Ecto neural progenitor cell (in vitro differentiated cells): Measurements from ENCODE around the gene PCDH15.
"Not testable (repeated sequence)": the region's sequence is repeated elsewhere in the genome, so short reads cannot be mapped to it uniquely, and the experiment has no call there.

Source experiments
- DNase-seq: peaks from one replicate; pipeline ENCODE4 v3.0.0-alpha.2; 2018; ENCODE audit warnings: low spot score

Gene PCDH15

GRCh38 chr10:54394598-54394997 lies 406.4 kb downstream of the PCDH15 start:
- DNase-seq = not testable (repeated sequence)

GRCh38 chr10:54372179-54372578 lies 428.9 kb downstream of the PCDH15 start:
- no peak for DNase-seq

- no peak for DNase-seq
These were observed 432.0 kb downstream of the PCDH15 start for GRCh38 chr10:54368984-54369383.

DNA sequence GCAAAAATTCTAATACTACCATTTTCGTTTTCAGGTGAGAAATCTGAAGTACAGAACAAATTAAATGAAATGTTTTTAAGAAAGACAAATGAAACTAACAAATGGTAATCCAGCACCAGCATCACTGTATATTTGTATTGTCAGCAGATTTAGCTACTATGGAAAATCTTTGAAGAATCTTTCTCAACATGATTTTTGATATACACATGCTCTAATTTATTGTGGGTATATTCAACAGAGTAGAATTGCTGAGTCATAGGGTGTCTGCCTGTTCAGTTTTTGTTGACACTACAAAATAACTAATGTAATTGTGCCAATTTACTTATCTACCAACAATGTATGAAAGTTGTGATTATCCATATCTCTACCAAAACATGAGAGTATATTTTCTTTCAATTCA lies 437.6 kb downstream of the PCDH15 start:
- no peak for DNase-seq

DNA sequence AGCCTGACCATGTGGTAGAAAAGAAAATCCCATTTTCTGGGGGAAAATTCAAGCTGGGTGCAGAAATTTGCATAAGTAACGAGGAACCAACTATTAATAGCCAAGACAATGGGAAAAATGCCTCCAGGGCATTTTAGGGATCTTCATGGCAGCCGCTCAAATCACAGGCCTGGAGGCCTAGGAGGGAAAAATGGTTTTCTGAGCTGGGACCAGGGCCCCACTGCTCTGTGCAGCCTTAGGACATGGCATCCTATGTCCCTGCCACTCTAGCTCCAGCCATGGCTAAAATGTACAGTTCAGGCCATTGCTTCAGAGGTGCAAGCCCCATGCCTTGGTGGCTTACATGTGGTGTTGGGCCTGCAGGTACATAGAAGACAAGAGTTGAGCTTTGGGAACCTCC lies 459.0 kb downstream of the PCDH15 start:
- no peak for DNase-seq

GRCh38 chr10:54335296-54335695 lies 465.7 kb downstream of the PCDH15 start:
- no peak for DNase-seq

DNA sequence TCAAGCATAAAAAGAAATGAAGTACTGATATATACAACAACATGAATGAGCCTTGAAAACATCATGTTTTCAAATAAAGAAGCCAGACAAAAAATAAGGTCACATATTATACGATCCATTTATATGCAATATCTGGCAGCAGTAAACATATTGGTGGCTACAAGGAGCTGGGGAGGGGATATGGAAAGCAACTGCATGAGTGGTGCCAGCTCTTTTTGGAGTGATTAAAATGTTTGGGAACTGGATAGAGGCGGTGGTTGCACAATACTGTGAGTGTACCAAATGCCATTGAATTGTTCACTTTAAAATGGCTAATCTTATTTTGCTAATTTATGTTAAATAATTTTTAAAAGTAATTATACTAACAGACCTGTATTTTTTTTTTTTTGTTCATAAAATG lies 481.7 kb downstream of the PCDH15 start:
- DNase-seq = no peak

DNA sequence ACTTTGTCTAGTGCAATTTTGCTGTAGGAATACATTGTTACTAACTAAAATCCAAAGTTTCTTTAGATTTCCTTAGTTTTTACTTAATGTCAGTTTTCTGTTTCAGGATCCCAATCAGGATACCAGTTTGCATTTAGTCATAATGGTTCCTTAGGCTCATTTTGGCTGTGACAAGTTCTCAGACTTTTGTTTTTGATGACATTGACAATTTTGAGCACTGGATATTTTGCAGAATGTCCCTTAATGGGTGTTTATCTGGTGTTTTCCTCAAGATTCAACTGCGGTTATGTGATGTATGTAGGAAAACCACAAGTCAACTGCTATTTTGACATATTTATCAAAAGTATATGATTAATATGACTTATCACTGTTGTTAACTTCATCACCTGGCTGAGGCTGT lies 482.6 kb downstream of the PCDH15 start:
- DNase-seq = no peak

GRCh38 chr10:54314430-54314829 lies 486.6 kb downstream of the PCDH15 start:
- no peak for DNase-seq

DNA sequence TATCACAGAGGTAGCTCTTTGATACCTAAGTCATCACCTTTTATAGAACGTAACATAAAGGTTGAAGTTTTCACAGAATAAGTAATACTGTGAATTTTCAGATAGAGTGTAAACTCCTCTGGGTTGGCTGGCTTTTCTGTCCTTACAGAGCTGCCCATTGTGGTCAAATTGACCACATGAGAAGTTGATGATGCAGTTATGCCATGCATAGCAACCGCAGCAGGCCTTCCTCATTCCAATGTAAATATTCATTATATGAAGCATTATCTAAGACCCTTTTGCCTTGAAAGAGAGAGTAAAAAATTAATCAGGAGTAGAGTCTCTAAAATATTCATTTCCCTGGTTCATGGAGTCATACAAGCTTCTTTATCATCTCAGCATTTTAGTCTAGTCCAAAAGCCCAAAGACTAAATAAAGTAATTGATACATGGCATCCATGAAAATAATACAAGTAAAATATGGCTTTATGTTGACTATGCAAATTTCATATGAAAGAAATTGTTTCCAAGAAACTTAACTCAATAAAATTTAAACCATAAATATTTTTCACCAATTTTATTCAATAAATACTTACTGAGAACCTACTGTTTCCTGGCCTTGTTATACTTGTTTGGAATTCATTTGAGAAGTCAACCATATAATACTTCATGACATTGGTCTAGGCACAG lies 516.4 kb downstream of the PCDH15 start:
- no peak for DNase-seq

DNA sequence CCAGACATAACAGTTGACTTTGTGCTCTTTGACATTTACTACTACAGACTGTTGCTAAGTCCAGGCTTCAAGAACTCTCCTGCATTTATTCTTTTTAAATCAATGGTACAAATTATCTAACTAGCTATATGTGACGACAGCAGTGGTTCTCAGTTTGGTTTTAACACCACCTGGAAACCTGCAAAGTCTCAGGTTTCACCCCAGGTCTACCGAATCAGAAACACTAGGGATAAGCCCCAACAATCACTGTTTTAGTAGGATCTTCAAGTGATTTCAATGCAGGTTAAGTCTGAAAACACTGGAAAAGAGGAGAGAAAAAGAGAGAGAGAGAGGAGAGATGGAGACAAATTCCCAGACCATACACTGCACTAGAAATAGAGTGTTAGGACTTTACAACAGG lies 519.0 kb downstream of the PCDH15 start:
- DNase-seq = no peak

GRCh38 chr10:54266395-54266794 lies 534.6 kb downstream of the PCDH15 start:
- DNase-seq = no peak

GRCh38 chr10:54262726-54263125 lies 538.3 kb downstream of the PCDH15 start:
- no peak for DNase-seq

- no peak for DNase-seq
These were observed 541.9 kb downstream of the PCDH15 start for GRCh38 chr10:54259104-54259503.

GRCh38 chr10:54234832-54235231 lies 566.2 kb downstream of the PCDH15 start:
- no peak for DNase-seq

- no peak for DNase-seq
These were observed 597.6 kb downstream of the PCDH15 start for GRCh38 chr10:54203401-54203800.

GRCh38 chr10:54198051-54198450 lies 603.0 kb downstream of the PCDH15 start:
- no peak for DNase-seq

- no peak for DNase-seq
These were observed 606.2 kb downstream of the PCDH15 start for GRCh38 chr10:54194806-54195205.

DNA sequence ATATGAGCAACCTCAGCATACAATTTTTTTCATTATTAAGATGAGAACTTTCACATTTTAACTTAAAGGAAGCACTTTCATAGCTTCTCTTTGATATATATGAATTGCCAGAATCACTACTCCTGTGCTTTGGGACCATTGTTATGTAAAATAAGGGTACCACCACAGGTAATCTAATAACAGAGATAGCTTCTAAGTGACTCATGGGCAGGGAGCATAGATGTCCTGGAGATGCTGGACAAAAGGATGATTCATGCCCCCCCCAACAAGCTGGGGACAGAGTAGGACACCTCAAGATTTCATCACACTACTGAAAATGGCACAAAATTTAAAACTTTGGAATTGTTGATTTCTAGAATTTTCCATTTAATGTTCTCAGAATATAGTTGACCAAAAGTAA lies 641.1 kb downstream of the PCDH15 start:
- no peak for DNase-seq

DNA sequence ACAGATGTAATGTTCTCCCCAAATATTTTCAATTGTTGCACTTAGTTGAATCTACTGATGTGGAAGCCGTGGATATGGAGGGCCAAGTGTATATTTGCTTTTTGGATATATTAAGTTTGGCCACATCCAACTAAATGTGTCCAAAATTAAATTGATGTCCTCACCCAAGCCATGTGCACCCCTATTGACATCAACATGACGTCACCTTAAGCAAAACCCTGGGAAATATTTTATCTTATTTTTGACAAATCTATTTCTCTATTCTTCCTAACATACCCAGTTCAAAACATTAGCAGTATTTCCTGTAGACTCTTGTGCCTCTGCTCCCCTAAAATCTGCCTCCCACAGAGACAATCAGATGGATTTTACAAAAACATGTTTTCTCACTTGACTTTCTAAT lies 652.5 kb downstream of the PCDH15 start:
- DNase-seq = no peak

GRCh38 chr10:54139819-54140428 lies 661.1 kb downstream of the PCDH15 start:
- no peak for DNase-seq

DNA sequence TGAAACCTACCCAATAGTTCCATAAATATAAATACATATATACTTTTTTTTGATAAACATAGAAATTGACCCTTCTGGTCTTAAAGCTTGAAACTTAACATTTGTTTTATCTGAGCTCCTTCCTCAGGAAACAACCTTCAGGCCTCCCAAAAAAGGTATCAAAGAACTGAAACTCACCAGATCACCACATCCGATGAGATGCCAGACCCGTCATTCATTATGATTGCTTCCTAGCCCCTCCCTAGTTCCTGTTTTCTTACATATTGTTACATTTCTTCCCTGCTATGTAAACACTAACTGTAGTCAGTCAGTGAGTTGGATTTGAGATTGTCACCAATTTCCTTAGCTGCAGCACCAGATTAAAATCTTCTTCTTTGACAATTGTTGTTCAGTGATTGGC lies 663.6 kb downstream of the PCDH15 start:
- no peak for DNase-seq

DNA sequence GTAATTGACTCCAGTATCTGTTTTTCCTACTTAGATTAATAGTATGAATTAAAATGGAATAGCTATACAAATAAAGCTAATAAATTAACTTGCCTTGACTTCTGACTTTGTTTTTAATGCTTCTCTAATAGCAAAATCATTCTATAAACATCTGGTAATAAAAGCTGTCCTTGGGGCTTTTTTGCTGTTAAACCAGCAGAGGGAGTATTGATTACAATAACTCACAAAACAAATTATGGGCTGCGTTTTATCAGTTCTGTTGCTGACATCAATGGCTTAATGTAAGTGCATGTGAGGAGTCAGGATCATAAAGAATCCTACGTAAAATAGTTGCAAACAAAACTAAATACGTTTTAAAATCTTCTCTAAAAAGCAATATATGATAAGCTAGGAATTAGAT lies 667.8 kb downstream of the PCDH15 start:
- no peak for DNase-seq

- no peak for DNase-seq
These were observed 669.2 kb downstream of the PCDH15 start for GRCh38 chr10:54131833-54132232.
